Renal cortex interstitium (tissue), 15 donors: ENCODE results near the gene MRPS6. TPM values are rescaled to one million over a fixed set of nuclear protein-coding genes. Genes with fewer than 3 reads are reported as not detected.

ENCODE experiments used
- DNase-seq, 11 donors: peaks; one replicate each; pipeline ENCODE4 v3.0.0-alpha.2; 2013; ENCODE audit warnings: low read depth in 9 of 11, low spot score in 4 of 11; ENCODE audit errors: extremely low read depth in 1 of 11
- long read RNA-seq, 16 experiments: transcript quantifications; one replicate each; lab custom pipeline, GENCODE V29; 2026
- polyA plus RNA-seq, 3 donors: library from polyadenylated mRNA; unstranded; fragments of 120-200 nt; gene quantifications; one replicate each; pipeline ENCODE4 v1.2.1, GENCODE V29; 2013; ENCODE audit not compliant: insufficient read length in 3 of 3

MRPS6 gene
- 100 to 1,000 TPM; 107 to 133 (median 119) TPM for polyA plus RNA-seq
- long read RNA-seq, donor 1, transcript MRPS6-204 (2 exons, 3,934 nt): minor isoform, 6 of 125 reads
- long read RNA-seq, donor 1, transcript MRPS6-201 (3 exons, 990 nt): major isoform, 112 of 125 reads
- long read RNA-seq, donor 1, partial matches to known transcripts: 0 of 125 reads
- long read RNA-seq, donor 1, other reads (novel, unspliced or antisense): 7 of 125 reads
- long read RNA-seq, donor 2, transcript MRPS6-201 (3 exons, 990 nt): major isoform, 89 of 119 reads
- long read RNA-seq, donor 2, partial matches to known transcripts: 27 of 119 reads
- long read RNA-seq, donor 2, other reads (novel, unspliced or antisense): 0 of 119 reads
- long read RNA-seq, donor 3, transcript MRPS6-201 (3 exons, 990 nt): major isoform, 136 of 159 reads
- long read RNA-seq, donor 3, partial matches to known transcripts: 14 of 159 reads
- long read RNA-seq, donor 3, other reads (novel, unspliced or antisense): 7 of 159 reads
- long read RNA-seq, donor 4, transcript MRPS6-204 (2 exons, 3,934 nt): minor isoform, 5 of 79 reads
- long read RNA-seq, donor 4, transcript MRPS6-201 (3 exons, 990 nt): major isoform, 58 of 79 reads
- long read RNA-seq, donor 4, partial matches to known transcripts: 13 of 79 reads
- long read RNA-seq, donor 4, other reads (novel, unspliced or antisense): 0 of 79 reads
- long read RNA-seq, donor 5, transcript MRPS6-204 (2 exons, 3,934 nt): minor isoform, 18 of 136 reads
- long read RNA-seq, donor 5, transcript MRPS6-201 (3 exons, 990 nt): major isoform, 105 of 136 reads
- long read RNA-seq, donor 5, partial matches to known transcripts: 10 of 136 reads
- long read RNA-seq, donor 5, other reads (novel, unspliced or antisense): 0 of 136 reads
- long read RNA-seq, donor 6, transcript MRPS6-201 (3 exons, 990 nt): major isoform, 64 of 88 reads
- long read RNA-seq, donor 6, transcript MRPS6-204 (2 exons, 3,934 nt): minor isoform, 11 of 88 reads
- long read RNA-seq, donor 6, partial matches to known transcripts: 13 of 88 reads
- long read RNA-seq, donor 6, other reads (novel, unspliced or antisense): 0 of 88 reads
- long read RNA-seq, donor 7, transcript MRPS6-201 (3 exons, 990 nt): major isoform, 148 of 189 reads
- long read RNA-seq, donor 7, partial matches to known transcripts: 30 of 189 reads
- long read RNA-seq, donor 7, other reads (novel, unspliced or antisense): 7 of 189 reads
- long read RNA-seq, donor 8, transcript MRPS6-204 (2 exons, 3,934 nt): minor isoform, 10 of 239 reads
- long read RNA-seq, donor 8, transcript MRPS6-201 (3 exons, 990 nt): major isoform, 200 of 239 reads
- long read RNA-seq, donor 8, partial matches to known transcripts: 6 of 239 reads
- long read RNA-seq, donor 8, other reads (novel, unspliced or antisense): 20 of 239 reads
- long read RNA-seq, donor 9, transcript MRPS6-201 (3 exons, 990 nt): major isoform, 94 of 97 reads
- long read RNA-seq, donor 9, partial matches to known transcripts: 0 of 97 reads
- long read RNA-seq, donor 9, other reads (novel, unspliced or antisense): 0 of 97 reads
- long read RNA-seq, donor 10, transcript MRPS6-204 (2 exons, 3,934 nt): minor isoform, 6 of 132 reads
- long read RNA-seq, donor 10, transcript MRPS6-201 (3 exons, 990 nt): major isoform, 123 of 132 reads
- long read RNA-seq, donor 10, partial matches to known transcripts: 0 of 132 reads
- long read RNA-seq, donor 10, other reads (novel, unspliced or antisense): 0 of 132 reads
- long read RNA-seq, donor 11, transcript MRPS6-201 (3 exons, 990 nt): major isoform, 54 of 60 reads
- long read RNA-seq, donor 11, partial matches to known transcripts: 0 of 60 reads
- long read RNA-seq, donor 11, other reads (novel, unspliced or antisense): 0 of 60 reads
- long read RNA-seq, donor 12, transcript MRPS6-201 (3 exons, 990 nt): major isoform, 56 of 71 reads
- long read RNA-seq, donor 12, transcript MRPS6-204 (2 exons, 3,934 nt): minor isoform, 5 of 71 reads
- long read RNA-seq, donor 12, partial matches to known transcripts: 10 of 71 reads
- long read RNA-seq, donor 12, other reads (novel, unspliced or antisense): 0 of 71 reads
- long read RNA-seq, donor 13, transcript MRPS6-204 (2 exons, 3,934 nt): minor isoform, 14 of 262 reads
- long read RNA-seq, donor 13, transcript MRPS6-201 (3 exons, 990 nt): major isoform, 201 of 262 reads
- long read RNA-seq, donor 13, partial matches to known transcripts: 37 of 262 reads
- long read RNA-seq, donor 13, other reads (novel, unspliced or antisense): 6 of 262 reads
- long read RNA-seq, donor 14, transcript MRPS6-201 (3 exons, 990 nt): major isoform, 92 of 110 reads
- long read RNA-seq, donor 14, partial matches to known transcripts: 15 of 110 reads
- long read RNA-seq, donor 14, other reads (novel, unspliced or antisense): 0 of 110 reads
- long read RNA-seq, donor 15, transcript MRPS6-201 (3 exons, 990 nt): major isoform, 42 of 42 reads
- long read RNA-seq, donor 15, partial matches to known transcripts: 0 of 42 reads
- long read RNA-seq, donor 15, other reads (novel, unspliced or antisense): 0 of 42 reads
- long read RNA-seq, donor 16, transcript MRPS6-201 (3 exons, 990 nt): major isoform, 185 of 219 reads
- long read RNA-seq, donor 16, transcript MRPS6-204 (2 exons, 3,934 nt): minor isoform, 21 of 219 reads
- long read RNA-seq, donor 16, partial matches to known transcripts: 0 of 219 reads
- long read RNA-seq, donor 16, other reads (novel, unspliced or antisense): 12 of 219 reads

- peak; percentile 50 to 86 (median 82) for DNase-seq
These were observed at the start of gene MRPS6, which contains the start of gene SLC5A3 for GRCh38 chr21:34073032-34073748. Gene MRPS6, plus strand, starts transcription at chr21:34073578. Its CDS starts 123 bp downstream, at chr21:34073701. Gene SLC5A3, plus strand, starts transcription at chr21:34073578. Its CDS starts 21,621 bp downstream, at chr21:34095199.

GRCh38 chr21:34023691-34024373 lies 49.5 kb upstream of the MRPS6 start:
- no peak for DNase-seq

GRCh38 chr21:34024374-34024693 lies 49.0 kb upstream of the MRPS6 start:
- no peak for DNase-seq

- no peak for DNase-seq
These were observed 45.5 kb upstream of the MRPS6 start for GRCh38 chr21:34027721-34028461.

- DNase-seq: peak in 10 of 11 donors; percentile 35 to 69 (median 56)
These were observed 43.4 kb upstream of the MRPS6 start for GRCh38 chr21:34029743-34030528.

- no peak for DNase-seq
These were observed 41.5 kb upstream of the MRPS6 start for GRCh38 chr21:34031835-34032370.

GRCh38 chr21:34034369-34035014 lies 38.9 kb upstream of the MRPS6 start:
- DNase-seq: peak in 6 of 11 donors; percentile 28 to 45 (median 32)

- DNase-seq: no peak
These were observed 37.6 kb upstream of the MRPS6 start for GRCh38 chr21:34035619-34036354.

GRCh38 chr21:34037009-34037795 lies 36.2 kb upstream of the MRPS6 start:
- DNase-seq: peak in 1 of 11 donors; percentile 29

GRCh38 chr21:34039678-34040382 lies 33.5 kb upstream of the MRPS6 start:
- no peak for DNase-seq

- no peak for DNase-seq
These were observed 30.6 kb upstream of the MRPS6 start for GRCh38 chr21:34042735-34043134.
